HG03354 (cell line): ENCODE measurements around the gene DCLRE1B.

Experiments
- ATAC-seq: cut with Tn5 transposase; IDR thresholded peaks from one replicate; pipeline ENCODE4 v1.9.1; 2021; ENCODE audit warnings: mild to moderate bottlenecking; ENCODE audit not compliant: unreplicated experiment, poor library complexity, severe bottlenecking

Gene DCLRE1B

GRCh38 chr1:113886417-113887401, 18.4 kb upstream of the DCLRE1B start:
- no peak for ATAC-seq

DNA sequence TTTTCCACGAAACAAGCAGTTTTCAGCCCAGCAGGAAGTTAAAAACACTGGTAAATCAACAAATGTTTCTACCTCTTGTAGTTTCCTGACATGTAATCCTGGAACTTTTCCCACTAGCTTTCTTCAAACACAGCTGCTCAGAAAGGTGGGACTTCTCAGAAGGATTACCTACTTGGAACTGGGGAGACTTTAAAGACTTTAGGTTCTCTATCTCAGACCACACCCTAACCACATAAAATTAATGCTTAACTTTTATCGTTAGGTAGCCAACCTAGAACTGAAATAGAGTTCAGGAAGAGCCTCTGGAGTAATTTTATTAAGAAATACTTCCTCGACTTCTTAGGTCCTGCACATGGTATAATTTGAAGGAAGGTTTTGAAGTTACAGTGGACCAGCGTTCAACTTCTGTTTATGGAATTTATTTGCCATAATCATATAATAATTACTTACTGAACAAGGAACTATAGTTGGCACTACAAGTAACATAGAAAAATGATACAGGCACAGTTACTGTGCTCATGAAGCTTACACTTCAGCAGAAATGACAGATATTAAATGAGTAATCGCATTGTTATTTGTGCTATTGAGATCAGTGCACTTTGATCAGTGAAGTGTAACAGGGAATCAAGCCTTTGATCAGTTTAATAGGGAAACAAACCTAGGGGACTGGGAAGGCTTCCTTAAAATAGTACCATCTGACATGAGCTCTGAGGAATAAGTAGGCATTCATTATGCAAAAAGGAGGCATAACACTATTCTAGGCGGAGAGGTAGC, 17.5 kb upstream of the DCLRE1B start, which contains the start of gene BCL2L15:
BCL2L15 (minus strand) TSS at position 180 of the 774 bp plus-strand sequence. CDS start 206 bp downstream, outside the sequence.
- ATAC-seq = no peak

- no peak for ATAC-seq
Observed at GRCh38 chr1:113890816-113891215, 14.3 kb upstream of the DCLRE1B start.

DNA sequence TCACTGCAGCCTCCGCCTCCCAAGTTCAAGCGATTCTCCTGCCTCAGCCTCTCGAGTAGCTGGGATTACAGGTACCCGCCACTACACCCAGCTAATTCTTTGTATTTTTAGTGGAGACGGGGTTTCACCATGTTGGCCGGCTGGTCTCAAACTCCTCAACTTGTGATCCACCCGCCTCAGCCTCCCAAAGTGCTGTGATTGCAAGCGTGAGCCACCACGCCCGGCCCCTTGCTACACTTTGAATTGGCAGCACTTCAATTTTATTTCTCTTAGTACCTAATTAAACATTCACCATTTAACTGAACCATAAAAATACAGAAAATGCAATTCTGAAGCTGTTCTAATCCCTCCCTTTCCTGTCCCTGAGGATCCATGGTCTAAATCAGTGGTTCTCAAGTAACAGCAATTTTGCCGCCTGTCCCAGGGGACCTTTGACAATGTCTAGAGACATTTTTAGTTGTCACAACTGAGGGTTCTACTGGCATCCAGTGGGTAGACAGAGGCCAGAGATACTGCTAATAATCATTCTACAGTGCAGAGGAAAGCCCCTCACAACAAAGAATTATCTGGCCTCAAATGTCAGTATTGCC, 13.4 kb upstream of the DCLRE1B start:
- ATAC-seq = no peak

DNA sequence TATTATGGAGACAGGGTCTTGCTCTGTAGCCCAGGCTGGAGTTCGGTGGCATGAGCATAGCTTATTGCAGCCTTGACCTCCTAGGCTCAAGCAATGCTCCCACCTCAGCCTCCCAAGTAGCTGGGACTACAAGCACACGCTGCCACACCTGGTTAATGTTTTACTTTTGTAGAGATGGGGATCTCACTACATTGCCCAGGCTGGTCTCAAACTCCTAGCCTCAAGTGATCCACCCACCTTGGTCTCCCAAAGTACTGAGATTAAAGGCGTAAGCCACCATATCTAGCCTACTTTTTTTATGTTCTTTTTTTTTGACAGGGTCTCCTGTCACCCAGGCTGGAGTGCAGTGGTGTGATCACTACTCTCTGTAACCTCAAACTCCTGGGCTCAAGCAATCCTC, 11.9 kb upstream of the DCLRE1B start:
- ATAC-seq = no peak

DNA sequence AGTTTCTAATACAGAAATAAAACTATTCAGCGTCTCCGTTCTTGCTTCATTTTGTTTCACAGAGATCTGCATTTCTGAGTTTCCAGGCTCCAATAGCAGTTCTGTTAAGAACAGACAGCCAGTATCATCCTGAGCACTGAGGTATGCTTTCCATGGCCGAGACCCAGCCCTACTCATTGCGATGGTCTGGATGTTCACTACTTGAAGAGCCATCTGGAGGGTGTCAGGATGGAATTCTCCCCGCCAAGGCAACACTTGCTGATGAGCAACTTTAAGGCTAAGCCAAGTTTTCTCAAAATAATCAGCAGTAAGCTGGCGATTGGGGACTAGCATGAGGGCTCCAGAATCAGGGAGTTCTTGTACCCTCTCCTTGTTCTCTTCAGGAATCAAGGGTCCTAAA, 10.0 kb upstream of the DCLRE1B start:
- no peak for ATAC-seq

DNA sequence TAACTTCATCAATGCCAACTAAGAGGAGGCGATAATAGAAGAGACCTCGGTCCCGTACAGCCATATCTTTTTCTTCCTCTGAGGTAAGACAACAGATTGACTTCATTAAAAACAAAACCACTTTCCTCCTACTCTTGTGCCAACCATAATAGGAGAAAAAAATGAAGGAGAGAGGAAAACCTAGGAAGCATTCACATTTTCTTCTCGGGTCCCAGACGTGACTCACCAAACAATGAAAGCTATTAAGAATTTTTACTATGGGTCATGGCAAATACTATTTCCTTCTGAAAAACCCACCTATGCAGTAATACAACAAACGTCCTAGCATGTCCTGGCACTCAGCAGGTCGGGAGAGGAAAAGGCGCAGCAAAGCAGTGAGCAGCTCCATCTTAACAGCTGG, 9.2 kb upstream of the DCLRE1B start:
- ATAC-seq = no peak

GRCh38 chr1:113898241-113898814, 6.8 kb upstream of the DCLRE1B start:
- ATAC-seq = no peak

DNA sequence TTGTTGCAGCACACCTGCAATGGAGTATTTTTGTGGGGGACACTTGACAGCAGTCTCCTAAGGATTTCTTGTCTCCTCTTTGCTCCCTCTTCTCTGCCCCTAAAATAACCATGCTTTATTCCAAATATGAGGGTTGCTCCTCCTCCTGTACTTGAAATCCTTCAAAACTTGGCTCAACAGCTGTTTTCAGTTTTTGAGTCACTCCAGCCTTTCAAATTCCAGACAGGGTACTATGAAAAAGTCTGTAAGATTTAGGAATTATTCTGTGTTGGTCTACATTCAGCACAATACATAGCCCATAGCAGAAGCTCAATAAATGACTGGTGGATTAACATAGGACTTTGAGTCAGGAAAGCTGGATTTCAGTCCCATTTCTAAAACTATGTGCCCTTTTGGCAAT, 6.0 kb upstream of the DCLRE1B start:
- ATAC-seq = no peak

DNA sequence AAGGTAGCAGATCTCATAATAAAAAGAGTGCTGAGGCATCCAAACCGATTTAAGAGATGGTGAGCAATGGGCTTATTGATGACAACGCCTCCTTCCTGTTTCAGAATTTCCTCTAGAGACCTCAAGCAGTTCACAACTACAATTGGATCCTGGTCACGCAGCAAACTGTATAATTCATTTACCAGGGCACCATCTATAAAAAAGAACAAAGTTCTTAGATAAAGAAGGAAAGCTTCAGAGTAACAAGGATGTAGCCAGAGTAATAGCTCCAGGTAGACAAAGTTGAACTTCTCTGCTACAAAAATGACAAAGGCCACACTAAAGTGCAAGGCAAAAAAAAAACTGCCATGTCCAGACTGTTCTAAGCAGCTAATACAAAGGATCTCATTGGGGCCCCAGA, 3.9 kb upstream of the DCLRE1B start:
- ATAC-seq = no peak

DNA sequence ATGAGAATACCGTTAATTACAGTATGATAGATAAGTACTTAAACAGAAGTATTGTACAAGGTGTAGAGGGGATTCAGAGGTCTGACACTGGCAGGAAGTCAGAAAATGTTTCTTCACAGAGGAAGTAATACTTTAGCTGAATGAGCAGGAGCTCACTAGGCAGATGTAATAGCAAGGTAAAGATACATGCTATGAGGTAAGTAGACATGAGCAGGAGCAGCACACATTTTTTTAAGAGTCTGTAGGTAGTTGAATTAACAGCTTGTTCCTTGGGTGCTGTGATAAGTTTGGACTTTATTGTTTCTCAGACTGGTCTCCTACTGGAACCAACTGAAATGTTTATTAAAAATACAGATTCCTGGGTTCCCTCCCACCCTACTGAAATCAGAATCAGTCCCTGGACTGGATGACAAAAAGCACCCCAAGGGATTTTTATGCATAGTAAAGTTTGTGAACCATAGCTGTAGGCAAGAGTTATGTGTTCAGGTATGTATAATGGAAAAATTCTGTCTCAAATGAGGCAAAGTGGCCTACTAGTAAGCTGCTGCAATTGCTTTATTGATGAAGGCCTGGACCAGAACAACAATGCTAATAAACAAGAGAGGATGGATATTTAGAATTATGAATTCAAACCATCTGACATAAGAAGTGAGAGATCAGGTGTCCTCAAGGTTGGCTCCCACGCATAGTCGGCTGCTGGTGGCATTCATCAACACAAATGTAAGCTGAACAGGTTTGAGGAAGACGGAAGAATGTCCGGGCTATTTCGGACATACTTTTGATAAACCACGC, 1.4 kb upstream of the DCLRE1B start:
- no peak for ATAC-seq

DNA sequence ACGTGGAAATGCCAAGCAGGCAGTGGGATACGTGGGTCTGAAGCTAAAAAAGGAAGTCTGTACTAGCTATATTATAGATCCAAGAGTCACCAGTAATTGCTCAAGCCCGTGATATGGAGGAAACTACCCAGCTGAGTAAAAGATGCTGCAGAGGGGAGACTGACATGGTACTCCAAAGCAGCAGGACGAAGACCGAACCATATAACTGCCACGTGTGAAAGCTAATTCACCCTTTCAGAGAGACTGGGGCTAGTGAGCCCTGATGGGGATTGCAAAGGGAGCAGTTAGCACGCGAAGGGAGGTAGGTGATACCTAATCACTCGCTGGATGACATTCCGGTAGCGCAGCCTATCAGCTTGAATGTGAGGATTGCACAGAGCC, 843 bp upstream of the DCLRE1B start:
- peak; percentile 37 for ATAC-seq

DNA sequence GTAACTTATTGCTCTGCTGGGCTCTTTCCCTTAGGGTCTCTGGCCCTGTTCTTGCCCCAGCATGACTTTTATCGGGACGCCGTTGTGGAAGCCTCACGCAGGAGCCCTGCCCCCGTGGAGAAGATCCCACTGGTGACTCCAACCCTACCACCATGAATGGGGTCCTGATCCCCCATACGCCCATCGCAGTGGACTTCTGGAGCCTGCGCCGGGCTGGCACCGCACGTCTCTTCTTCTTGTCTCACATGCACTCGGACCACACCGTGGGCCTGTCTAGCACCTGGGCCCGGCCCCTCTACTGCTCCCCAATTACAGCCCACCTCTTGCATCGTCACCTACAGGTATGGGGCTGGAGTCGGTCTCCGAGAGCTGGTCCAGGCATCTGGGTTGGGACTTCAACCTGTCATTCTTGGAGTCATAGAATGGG, 322 bp downstream of the DCLRE1B start:
- peak; percentile 15 for ATAC-seq

DNA sequence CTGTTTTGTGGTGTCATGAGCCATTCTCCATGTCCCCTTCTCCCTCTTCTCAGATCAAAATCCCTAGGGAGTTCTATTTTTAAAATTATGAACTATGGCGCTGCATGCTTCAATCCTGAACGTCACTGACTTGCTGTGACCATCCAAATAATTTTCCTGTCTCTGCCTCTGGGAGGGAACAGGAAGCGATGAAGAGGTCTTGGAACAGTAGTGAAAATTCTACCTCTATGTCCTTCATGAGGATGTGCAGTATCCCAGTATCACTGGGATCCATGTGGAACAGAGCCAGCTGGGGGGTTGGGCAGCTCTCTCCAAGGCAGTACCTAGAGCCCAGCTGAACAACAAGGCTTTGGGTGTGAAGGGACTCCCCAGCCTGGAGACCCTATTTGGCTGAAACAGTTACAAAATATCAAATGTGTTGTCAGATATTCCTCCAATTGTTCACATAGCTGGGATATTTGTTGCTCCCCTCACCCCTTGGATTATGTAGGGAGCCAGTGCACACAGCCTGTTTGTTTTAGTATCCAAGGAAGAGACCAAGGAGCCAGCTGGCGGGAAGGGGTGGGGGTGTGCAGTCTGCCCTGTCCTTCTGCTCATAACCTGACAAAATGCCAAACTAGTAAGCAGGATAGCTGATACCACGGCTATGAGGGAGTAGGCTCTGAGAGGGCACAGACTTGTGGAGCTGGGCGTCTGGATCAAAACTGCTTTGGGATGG, 7.6 kb downstream of the DCLRE1B start:
- ATAC-seq = no peak

DNA sequence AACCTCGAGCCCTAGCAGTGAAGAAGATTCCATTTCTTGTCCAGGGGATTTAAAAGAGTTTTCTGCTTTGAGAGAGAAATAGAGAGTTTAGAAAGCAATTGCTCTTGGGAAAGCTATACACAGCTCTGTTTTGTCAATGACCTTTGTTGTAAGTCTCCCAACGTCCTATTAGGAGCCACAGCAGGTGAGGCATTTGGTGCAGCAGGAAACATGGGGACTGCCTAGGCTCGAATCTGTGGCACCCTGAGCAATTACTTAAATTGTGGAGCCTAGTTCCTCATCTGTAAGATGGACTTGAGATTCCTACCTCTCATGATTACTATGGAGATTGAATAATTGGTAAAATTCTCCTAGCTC, 8.2 kb downstream of the DCLRE1B start:
- ATAC-seq = no peak

DNA sequence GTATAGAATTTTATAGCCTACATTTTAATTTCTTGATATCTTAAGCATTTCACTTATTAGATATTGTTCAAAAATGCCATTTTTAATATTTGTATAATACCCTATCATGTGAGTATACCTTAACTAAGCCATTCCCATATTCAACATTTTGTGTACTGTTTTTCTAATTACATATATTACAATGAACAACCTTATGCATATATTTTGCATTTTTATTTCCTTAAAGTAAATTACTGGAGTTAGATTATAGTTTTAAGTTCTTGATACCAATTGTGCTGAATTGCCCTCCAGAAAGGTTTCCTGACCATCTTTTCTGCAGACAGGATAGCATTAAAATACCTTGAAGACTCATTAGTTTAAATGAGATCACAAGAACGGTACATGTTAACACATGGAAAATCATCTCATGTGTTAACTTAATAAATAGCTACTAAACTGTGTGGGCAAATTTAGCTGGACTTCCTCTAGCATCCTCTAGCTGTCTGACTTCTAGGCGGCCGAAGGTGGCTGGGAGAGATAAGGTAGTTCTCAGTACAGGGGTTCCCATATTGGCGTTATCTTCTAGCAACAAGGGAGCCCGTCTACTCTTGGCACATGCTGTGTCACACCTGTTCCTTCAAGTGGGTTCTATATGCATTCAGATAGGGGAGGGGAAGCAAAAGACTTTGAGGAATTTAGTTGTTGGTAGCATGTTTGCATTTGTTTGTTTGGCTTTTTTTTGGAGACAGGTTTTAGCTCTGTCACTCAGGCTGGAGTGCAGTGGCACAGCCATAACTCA, 8.9 kb downstream of the DCLRE1B start:
- no peak for ATAC-seq

DNA sequence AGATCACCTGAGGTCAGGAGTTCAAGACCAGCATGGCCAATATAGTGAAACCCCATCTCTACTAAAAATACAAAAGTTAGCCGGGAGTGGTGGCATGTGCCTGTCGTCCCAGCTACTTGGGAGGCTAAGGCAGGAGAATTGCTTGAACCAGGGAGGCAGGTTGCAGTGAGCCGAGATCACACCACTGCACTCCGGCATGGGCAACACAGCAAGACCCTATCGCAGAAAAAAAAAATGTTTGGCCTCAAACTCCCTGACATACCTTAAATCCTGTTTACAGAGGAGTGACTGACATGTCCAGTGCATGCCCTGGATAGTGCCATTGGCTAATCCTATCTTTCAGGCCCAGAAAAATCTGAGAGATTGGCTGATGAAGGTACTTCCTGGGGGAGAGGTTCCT, 11.8 kb downstream of the DCLRE1B start:
- ATAC-seq = no peak
